ENCODE measurements around the gene OASL. TPM values are rescaled to one million over a fixed set of nuclear protein-coding genes. Genes with fewer than 3 reads are reported as not detected.
A peak's percentile ranks its signal among the peaks of the same experiment; 100 is the strongest.

The OASL gene
- total RNA-seq, 1 donor from 2014 or later = 0.79 TPM

DNA sequence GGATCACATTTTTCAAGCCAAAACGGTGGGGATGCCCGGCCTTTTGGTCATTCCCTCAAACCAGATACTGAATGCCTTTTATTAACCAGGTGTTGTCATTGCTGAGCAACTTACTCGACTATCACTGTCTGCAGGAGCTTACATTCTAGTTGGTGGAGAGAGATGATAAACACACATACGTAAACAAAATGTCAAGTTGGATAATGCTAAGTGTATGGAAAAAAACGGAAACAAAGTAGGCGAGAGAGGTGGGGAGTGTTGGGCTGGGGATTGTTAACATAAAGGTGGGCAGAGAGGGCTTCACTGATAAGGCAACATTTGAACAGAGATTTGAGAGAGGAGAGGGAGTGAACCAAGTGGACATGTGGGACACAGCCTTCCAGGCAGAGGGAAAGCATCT is 27.2 kb downstream of the OASL start:
- DNase-seq (ENCODE audit: low read depth) = no peak
- Histone ChIP-seq H3K4me3 (ENCODE audit: low read depth, low read length) (no peak overlapping the region), H3K27me3 (ENCODE audit: control insufficient read depth, insufficient read depth, low read length) (no peaks in the 10 kb centered on the region), H3K36me3 (ENCODE audit: control insufficient read depth, insufficient read depth, low read length) (peaks cover 6% of the 10 kb centered on the region)
- FAIRE-seq = no peak
- TF ChIP-seq, protein P1, sequence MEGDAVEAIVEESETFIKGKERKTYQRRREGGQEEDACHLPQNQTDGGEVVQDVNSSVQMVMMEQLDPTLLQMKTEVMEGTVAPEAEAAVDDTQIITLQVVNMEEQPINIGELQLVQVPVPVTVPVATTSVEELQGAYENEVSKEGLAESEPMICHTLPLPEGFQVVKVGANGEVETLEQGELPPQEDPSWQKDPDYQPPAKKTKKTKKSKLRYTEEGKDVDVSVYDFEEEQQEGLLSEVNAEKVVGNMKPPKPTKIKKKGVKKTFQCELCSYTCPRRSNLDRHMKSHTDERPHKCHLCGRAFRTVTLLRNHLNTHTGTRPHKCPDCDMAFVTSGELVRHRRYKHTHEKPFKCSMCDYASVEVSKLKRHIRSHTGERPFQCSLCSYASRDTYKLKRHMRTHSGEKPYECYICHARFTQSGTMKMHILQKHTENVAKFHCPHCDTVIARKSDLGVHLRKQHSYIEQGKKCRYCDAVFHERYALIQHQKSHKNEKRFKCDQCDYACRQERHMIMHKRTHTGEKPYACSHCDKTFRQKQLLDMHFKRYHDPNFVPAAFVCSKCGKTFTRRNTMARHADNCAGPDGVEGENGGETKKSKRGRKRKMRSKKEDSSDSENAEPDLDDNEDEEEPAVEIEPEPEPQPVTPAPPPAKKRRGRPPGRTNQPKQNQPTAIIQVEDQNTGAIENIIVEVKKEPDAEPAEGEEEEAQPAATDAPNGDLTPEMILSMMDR (IDR thresholded peaks at IDR 0.05; ENCODE audit: insufficient read depth, low read length, severe bottlenecking) = no peak

DNA sequence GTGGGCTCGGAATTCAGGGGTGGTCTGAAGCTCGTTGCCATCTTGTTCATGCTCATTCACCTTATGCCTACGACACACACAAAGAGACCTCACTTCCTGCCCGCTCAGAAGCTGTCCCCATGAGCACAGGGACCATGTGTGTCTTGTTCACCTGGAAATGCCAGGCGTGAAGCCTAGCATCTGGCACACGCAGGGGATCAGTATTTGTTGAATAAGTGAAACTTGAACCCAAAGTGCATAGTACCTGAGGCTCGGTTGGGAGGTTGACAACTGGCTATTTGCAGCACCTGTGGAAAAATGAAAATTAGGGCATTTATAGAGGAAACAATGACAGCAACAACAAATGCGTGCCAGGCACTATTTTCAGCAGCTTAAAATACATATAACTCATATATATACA is 28.2 kb downstream of the OASL start:
- Histone ChIP-seq H3K36me3 (ENCODE audit: control insufficient read depth, insufficient read depth, low read length) (peaks cover 6% of the 10 kb centered on the region), H3K27me3 (ENCODE audit: control insufficient read depth, insufficient read depth, low read length) (no peaks in the 10 kb centered on the region), H3K4me3 (ENCODE audit: low read depth, low read length) (no peak overlapping the region)
- FAIRE-seq = no peak
- TF ChIP-seq, protein P1 (IDR thresholded peaks at IDR 0.05; ENCODE audit: insufficient read depth, low read length, severe bottlenecking) = no peak
- DNase-seq (ENCODE audit: low read depth) = no peak

DNA sequence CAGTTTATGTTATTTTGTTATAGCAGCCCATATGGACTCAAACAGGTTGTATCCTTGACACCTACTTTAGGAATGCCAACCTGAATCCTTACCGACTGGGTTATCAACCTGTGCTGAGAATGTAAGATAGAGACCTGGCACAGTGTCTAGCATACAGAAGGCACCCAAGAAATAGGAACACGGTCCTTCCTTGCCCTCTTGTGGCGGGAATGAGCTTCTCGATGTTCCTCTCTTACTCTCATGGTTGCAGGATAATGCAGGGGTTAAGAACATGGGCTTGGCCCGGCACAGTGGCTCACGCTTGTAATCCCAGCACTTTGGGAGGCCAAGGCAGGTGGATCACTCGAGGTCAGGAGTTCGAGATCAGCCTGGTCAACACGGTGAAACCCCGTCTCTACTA is 29.3 kb downstream of the OASL start:
- TF ChIP-seq, protein P1 (IDR thresholded peaks at IDR 0.05; ENCODE audit: insufficient read depth, low read length, severe bottlenecking) = peak; percentile 76
- Histone ChIP-seq H3K4me3 (ENCODE audit: low read depth, low read length) (no peak overlapping the region), H3K36me3 (ENCODE audit: control insufficient read depth, insufficient read depth, low read length) (peaks cover 7% of the 10 kb centered on the region), H3K27me3 (ENCODE audit: control insufficient read depth, insufficient read depth, low read length) (no peaks in the 10 kb centered on the region)
- FAIRE-seq (no peak), DNase-seq (ENCODE audit: low read depth) (peak; percentile 60)

DNA sequence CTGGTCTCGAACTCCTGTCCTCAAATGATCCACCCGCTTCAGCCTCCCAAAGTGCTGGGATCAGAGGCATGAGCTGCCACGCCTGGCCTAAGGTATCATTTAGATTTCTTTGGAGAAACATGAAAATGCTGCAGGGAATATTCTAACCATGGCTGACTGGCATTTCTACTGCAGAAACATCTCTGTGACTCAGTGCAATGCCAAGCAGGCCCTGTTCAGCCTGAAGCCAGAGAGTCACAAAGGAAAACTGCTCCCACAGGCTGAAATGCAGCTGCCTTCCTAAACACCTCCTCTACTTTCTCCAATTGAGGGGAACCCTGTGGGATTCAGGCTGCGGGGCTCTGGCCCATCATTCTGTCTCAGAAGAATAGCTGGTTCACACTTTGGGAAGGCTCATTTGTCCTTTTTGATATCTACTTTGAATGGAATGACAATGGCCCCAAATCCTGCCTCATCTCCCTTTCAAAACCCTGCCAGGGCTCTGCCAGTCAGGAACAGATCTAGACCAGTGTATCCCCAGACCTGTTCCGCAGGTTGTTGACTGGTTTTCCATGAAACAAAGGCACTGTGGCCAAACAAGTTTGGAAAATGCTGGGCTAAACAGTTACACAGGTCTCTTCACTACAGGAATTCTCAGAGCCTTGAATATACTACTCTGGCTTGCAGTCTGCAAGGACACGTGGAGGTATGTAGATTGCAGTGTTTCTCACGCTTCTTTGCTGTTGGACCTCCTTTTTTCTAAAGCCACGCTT is 30.5 kb downstream of the OASL start:
- DNase-seq (ENCODE audit: low read depth) = peak; percentile 25
- H3K4me3 ChIP-seq (ENCODE audit: low read depth, low read length) = no peak overlapping the region
- no peaks in the 10 kb centered on the region for H3K27me3 ChIP-seq (ENCODE audit: control insufficient read depth, insufficient read depth, low read length)
- TF ChIP-seq, protein P1 (IDR thresholded peaks at IDR 0.05; ENCODE audit: insufficient read depth, low read length, severe bottlenecking) = no peak
- no peak for FAIRE-seq
- peaks cover 15% of the 10 kb centered on the region for H3K36me3 ChIP-seq (ENCODE audit: control insufficient read depth, insufficient read depth, low read length)

DNA sequence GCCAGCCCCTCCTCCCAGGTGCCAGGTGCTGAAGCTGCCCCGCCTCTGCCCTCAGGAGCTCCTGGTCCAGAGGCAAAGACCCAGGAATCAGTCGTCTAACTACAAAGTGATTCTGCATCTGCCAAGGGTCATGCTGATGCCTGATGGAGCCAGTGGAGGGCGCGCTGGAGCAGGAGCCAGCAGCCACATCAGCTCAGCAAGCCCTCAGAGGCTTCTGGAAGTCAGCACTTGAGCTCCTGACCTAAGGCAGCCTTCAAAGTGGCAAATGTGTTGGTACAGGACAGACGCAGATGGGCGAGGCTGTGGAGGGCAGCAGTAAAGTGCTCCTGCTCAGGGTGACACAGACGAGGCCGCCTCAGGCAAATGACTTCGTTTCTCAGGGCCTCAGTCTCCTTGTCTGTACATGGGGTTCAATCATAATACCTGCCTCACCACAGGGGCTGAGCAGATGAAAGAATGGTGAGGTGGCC is 33.7 kb downstream of the OASL start:
- DNase-seq (ENCODE audit: low read depth) (peak; percentile 39), FAIRE-seq (no peak)
- TF ChIP-seq, protein P1 (IDR thresholded peaks at IDR 0.05; ENCODE audit: insufficient read depth, low read length, severe bottlenecking) = peak; percentile 78
- peaks cover 12% of the 10 kb centered on the region for H3K36me3 ChIP-seq (ENCODE audit: control insufficient read depth, insufficient read depth, low read length)
- H3K4me3 ChIP-seq (ENCODE audit: low read depth, low read length) = no peak overlapping the region
- H3K27me3 ChIP-seq (ENCODE audit: control insufficient read depth, insufficient read depth, low read length) = no peaks in the 10 kb centered on the region
